ENCODE data around the gene IRAK1BP1. TPM values are rescaled to one million over a fixed set of nuclear protein-coding genes. Genes with fewer than 3 reads are reported as not detected.

Gene IRAK1BP1
- total RNA-seq, 1 donor from 2014 or later: 3.4 TPM

DNA sequence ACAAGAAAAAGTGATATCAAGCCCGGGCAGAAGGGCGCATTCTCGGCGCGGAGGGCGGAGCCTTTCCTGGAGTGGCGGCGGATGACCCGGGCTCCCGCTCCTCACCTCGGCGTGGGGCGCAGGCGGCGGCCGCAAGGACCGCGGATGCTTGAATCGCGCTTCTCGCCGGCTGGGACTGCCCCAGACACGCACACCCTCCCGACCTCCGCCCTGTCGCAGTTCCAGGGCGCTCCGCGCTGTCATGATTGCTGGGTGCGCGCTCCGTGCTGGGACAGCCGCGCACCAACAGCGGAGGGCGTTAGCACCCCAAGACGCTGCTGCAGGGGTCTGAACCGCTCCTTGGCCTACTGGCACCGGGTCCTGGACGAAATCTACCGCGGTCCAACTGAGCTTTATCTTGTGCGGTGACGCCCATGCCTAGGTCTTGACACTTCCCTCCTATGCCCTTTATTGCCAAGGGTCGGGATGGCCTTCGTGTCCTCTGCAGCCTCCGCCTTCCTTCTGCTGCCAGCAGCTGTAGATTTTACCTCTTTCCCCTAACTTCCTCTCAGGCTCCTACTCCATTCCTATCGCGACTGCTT is 43.3 kb downstream of the IRAK1BP1 start:
- Histone ChIP-seq H2AFZ (ENCODE audit: low read depth, low read length) (peak overlapping the region; percentile 84), H3K79me2 (ENCODE audit: insufficient read depth, low read length) (no peaks in the 10 kb centered on the region), H3K27me3 (ENCODE audit: insufficient read depth, low read length) (no peaks in the 10 kb centered on the region), H3K4me2 (ENCODE audit: low read length) (peak overlapping the region; percentile 90), H3K36me3 (ENCODE audit: insufficient read depth, low read length) (no peaks in the 10 kb centered on the region), H3K9me3 (ENCODE audit: insufficient read depth, low read depth, low read length) (no peaks in the 10 kb centered on the region), H3K4me1 (ENCODE audit: insufficient read depth, low read length) (no peaks in the 10 kb centered on the region), H3K9ac (ENCODE audit: low read length) (no peak overlapping the region), H3K4me3 (ENCODE audit: insufficient read depth, low read depth, low read length) (peak overlapping the region; percentile 54), H3K27ac (ENCODE audit: low read depth, low read length) (no peak overlapping the region), H4K20me1 (ENCODE audit: insufficient read depth, low read length) (no peaks in the 10 kb centered on the region)
- DNase-seq (ENCODE audit: low read depth) (peak; percentile 4), FAIRE-seq (no peak)
- Mint-ChIP-seq H3K36me3 (ENCODE audit: low read depth, unreplicated experiment) (peaks cover 3% of the 10 kb centered on the region), H3K4me1 (ENCODE audit: low read depth, unreplicated experiment) (peaks cover 3% of the 10 kb centered on the region), H3K9me3 (ENCODE audit: unreplicated experiment) (peaks cover 5% of the 10 kb centered on the region), H3K27me3 (ENCODE audit: low read depth, unreplicated experiment) (peaks cover 12% of the 10 kb centered on the region), H3K27ac (ENCODE audit: unreplicated experiment) (peak overlapping the region; percentile 59), H3K4me3 (ENCODE audit: unreplicated experiment) (peak overlapping the region; percentile 83)
- TF ChIP-seq, protein P1, sequence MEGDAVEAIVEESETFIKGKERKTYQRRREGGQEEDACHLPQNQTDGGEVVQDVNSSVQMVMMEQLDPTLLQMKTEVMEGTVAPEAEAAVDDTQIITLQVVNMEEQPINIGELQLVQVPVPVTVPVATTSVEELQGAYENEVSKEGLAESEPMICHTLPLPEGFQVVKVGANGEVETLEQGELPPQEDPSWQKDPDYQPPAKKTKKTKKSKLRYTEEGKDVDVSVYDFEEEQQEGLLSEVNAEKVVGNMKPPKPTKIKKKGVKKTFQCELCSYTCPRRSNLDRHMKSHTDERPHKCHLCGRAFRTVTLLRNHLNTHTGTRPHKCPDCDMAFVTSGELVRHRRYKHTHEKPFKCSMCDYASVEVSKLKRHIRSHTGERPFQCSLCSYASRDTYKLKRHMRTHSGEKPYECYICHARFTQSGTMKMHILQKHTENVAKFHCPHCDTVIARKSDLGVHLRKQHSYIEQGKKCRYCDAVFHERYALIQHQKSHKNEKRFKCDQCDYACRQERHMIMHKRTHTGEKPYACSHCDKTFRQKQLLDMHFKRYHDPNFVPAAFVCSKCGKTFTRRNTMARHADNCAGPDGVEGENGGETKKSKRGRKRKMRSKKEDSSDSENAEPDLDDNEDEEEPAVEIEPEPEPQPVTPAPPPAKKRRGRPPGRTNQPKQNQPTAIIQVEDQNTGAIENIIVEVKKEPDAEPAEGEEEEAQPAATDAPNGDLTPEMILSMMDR (IDR thresholded peaks at IDR 0.05; ENCODE audit: insufficient read depth, low read depth, low read length): no peak
- TF ChIP-seq EZH2 (IDR thresholded peaks at IDR 0.05; ENCODE audit: insufficient read depth, low read length): no peak

DNA sequence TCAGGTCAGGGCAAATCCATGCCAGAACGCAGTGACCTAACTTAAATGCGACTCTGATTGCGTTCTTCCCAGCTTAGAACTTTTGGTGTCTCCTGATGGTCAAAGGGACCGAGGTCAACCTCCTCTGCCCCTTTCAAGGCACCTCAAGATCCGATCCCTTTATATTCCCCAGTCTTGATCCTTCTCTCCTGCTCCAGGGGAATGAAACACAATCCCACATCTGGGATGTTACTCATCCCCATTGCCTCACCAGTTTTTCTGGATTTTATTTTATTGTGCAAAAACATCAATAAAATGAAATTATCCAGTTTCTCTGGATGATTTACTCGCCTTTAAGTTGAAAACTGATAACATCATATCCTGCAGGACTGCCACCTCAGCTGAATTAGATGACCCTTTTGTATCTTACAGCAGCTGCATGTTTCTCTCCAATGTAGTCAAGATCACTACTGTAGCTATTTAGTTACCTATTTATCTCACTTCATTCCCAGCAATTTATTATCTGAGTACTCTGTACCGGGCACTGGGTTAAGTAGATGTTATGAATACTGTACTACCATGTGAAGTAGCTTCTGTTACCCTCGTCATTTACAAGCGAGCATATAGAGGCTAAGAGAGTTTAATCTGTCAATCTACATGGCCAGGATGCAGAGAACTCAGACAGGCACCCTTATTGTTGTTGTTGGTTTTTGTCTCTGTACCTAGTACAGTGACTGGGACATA is 44.0 kb downstream of the IRAK1BP1 start:
- no peaks in the 10 kb centered on the region for H3K4me1 ChIP-seq (ENCODE audit: insufficient read depth, low read length)
- Mint-ChIP-seq H3K9me3 (ENCODE audit: unreplicated experiment) (peaks cover 6% of the 10 kb centered on the region), H3K27ac (ENCODE audit: unreplicated experiment) (peak overlapping the region; percentile 59), H3K4me3 (ENCODE audit: unreplicated experiment) (peak overlapping the region; percentile 83), H3K27me3 (ENCODE audit: low read depth, unreplicated experiment) (peaks cover 12% of the 10 kb centered on the region), H3K4me1 (ENCODE audit: low read depth, unreplicated experiment) (peaks cover 3% of the 10 kb centered on the region), H3K36me3 (ENCODE audit: low read depth, unreplicated experiment) (peaks cover 3% of the 10 kb centered on the region)
- H3K9ac ChIP-seq (ENCODE audit: low read length): no peak overlapping the region
- H4K20me1 ChIP-seq (ENCODE audit: insufficient read depth, low read length): no peaks in the 10 kb centered on the region
- H3K9me3 ChIP-seq (ENCODE audit: insufficient read depth, low read depth, low read length): no peaks in the 10 kb centered on the region
- H3K27ac ChIP-seq (ENCODE audit: low read depth, low read length): no peak overlapping the region
- H3K4me2 ChIP-seq (ENCODE audit: low read length): peak overlapping the region; percentile 90
- H2AFZ ChIP-seq (ENCODE audit: low read depth, low read length): no peak overlapping the region
- H3K27me3 ChIP-seq (ENCODE audit: insufficient read depth, low read length): no peaks in the 10 kb centered on the region
- FAIRE-seq: no peak
- H3K36me3 ChIP-seq (ENCODE audit: insufficient read depth, low read length): no peaks in the 10 kb centered on the region
- peak overlapping the region; percentile 54 for H3K4me3 ChIP-seq (ENCODE audit: insufficient read depth, low read depth, low read length)
- TF ChIP-seq, protein P1 (IDR thresholded peaks at IDR 0.05; ENCODE audit: insufficient read depth, low read depth, low read length): no peak
- TF ChIP-seq EZH2 (IDR thresholded peaks at IDR 0.05; ENCODE audit: insufficient read depth, low read length): no peak
- H3K79me2 ChIP-seq (ENCODE audit: insufficient read depth, low read length): no peaks in the 10 kb centered on the region
- DNase-seq (ENCODE audit: low read depth): no peak

DNA sequence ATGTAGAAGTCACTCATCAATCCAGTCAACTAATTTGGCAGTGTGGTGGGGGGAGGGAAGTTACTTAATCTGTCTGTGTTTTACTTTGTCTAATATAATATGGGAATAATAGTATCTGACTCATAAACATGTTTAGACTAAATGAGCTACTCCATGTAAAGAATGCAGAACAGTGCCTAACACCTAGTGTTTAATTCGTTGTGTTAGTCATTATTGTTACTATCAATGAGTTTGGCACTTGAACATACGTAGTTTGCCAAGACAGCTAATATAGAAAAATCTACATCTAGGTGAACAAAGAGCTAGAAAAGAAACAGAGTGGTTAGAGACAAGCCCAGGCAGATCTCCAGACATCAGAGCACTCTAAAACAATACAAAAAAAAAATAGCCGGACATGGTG is 49.1 kb downstream of the IRAK1BP1 start:
- no peak for FAIRE-seq
- H3K9ac ChIP-seq (ENCODE audit: low read length): no peak overlapping the region
- H3K27me3 Mint-ChIP-seq (ENCODE audit: low read depth, unreplicated experiment): no peaks in the 10 kb centered on the region

More for the DNA sequence above, 49.1 kb downstream of the IRAK1BP1 start:
- TF ChIP-seq, protein P1 (IDR thresholded peaks at IDR 0.05; ENCODE audit: insufficient read depth, low read depth, low read length): no peak
- no peak for TF ChIP-seq EZH2 (IDR thresholded peaks at IDR 0.05; ENCODE audit: insufficient read depth, low read length)
- Mint-ChIP-seq H3K36me3 (ENCODE audit: low read depth, unreplicated experiment) (peaks cover 2% of the 10 kb centered on the region), H3K4me3 (ENCODE audit: unreplicated experiment) (no peak overlapping the region), H3K4me1 (ENCODE audit: low read depth, unreplicated experiment) (no peaks in the 10 kb centered on the region), H3K9me3 (ENCODE audit: unreplicated experiment) (peaks cover 15% of the 10 kb centered on the region), H3K27ac (ENCODE audit: unreplicated experiment) (no peak overlapping the region)
- Histone ChIP-seq H4K20me1 (ENCODE audit: insufficient read depth, low read length) (no peaks in the 10 kb centered on the region), H3K27ac (ENCODE audit: low read depth, low read length) (no peak overlapping the region), H3K4me1 (ENCODE audit: insufficient read depth, low read length) (no peaks in the 10 kb centered on the region), H3K4me2 (ENCODE audit: low read length) (no peak overlapping the region), H2AFZ (ENCODE audit: low read depth, low read length) (no peak overlapping the region), H3K9me3 (ENCODE audit: insufficient read depth, low read depth, low read length) (peaks cover 3% of the 10 kb centered on the region), H3K27me3 (ENCODE audit: insufficient read depth, low read length) (no peaks in the 10 kb centered on the region), H3K36me3 (ENCODE audit: insufficient read depth, low read length) (no peaks in the 10 kb centered on the region), H3K79me2 (ENCODE audit: insufficient read depth, low read length) (no peaks in the 10 kb centered on the region), H3K4me3 (ENCODE audit: insufficient read depth, low read depth, low read length) (no peak overlapping the region)
- DNase-seq (ENCODE audit: low read depth): no peak

Measured in astrocyte (in vitro differentiated cells and primary cell).